ENCODE results near the gene KCTD5. TPM values are rescaled to one million over a fixed set of nuclear protein-coding genes. Genes with fewer than 3 reads are reported as not detected.
"Not testable (repeated sequence)": the region's sequence is repeated elsewhere in the genome, so short reads cannot be mapped to it uniquely, and the experiment has no call there.

The KCTD5 gene
- polyA plus RNA-seq, 1 donor (not counting 4 experiments of a cell fraction or from before 2014, with no cell fraction given) = 29.0 TPM

GRCh38 chr16:2692948-2693651 lies 10.8 kb downstream of the KCTD5 start:
- DNase-seq (ENCODE audit: low read depth, low spot score) (no peak), FAIRE-seq (no peak)
- Histone ChIP-seq H3K9me3 (ENCODE audit: control insufficient read depth, low read depth, low read length) (no peaks in the 10 kb centered on the region), H2AFZ (ENCODE audit: control insufficient read depth, low read length) (no peak overlapping the region), H3K27me3 (ENCODE audit: control insufficient read depth, extremely low read depth, insufficient read depth, low read length) (no peaks in the 10 kb centered on the region), H3K36me3 (ENCODE audit: control insufficient read depth in 2 of 2, extremely low read depth in 1 of 2, insufficient read depth in 2 of 2, low read length in 2 of 2) (peaks cover 16 to 23% of the 10 kb centered on the region in 2 experiments), H3K27ac (ENCODE audit: control insufficient read depth, insufficient read depth, low read length) (no peak overlapping the region), H3K4me3 (ENCODE audit: control insufficient read depth in 2 of 3, extremely low read depth in 1 of 3, insufficient read depth in 2 of 3, low read depth in 1 of 3, low read length in 3 of 3) (no peak overlapping the region), H3K4me1 (ENCODE audit: control insufficient read depth, extremely low read depth, insufficient read depth, low read length) (no peaks in the 10 kb centered on the region), H3K9ac (ENCODE audit: control insufficient read depth, extremely low read depth, insufficient read depth, low read length) (no peak overlapping the region), H3K4me2 (ENCODE audit: control insufficient read depth, extremely low read depth, insufficient read depth, low read depth, low read length) (no peak overlapping the region), H4K20me1 (ENCODE audit: control insufficient read depth, extremely low read depth, insufficient read depth, low read length) (peaks cover 6% of the 10 kb centered on the region), H3K9me1 (ENCODE audit: control insufficient read depth, extremely low read depth, insufficient read depth, low read length) (no peaks in the 10 kb centered on the region), H3K79me2 (ENCODE audit: control insufficient read depth, insufficient read depth, low read length) (peaks cover 39% of the 10 kb centered on the region)
- TF ChIP-seq EZH2 (IDR thresholded peaks at IDR 0.05; ENCODE audit: low read length) (no peak), CTCF (optimal IDR thresholded peaks at IDR 0.05 in 1 of 3, IDR thresholded peaks at IDR 0.05 in 1 of 3, conservative IDR thresholded peaks at IDR 0.05 in 1 of 3; ENCODE audit: extremely low read depth in 1 of 3, insufficient read depth in 2 of 3, low read length in 3 of 3) (no peak)
- dilution Hi-C loops (cut with MboI; ENCODE audit: extremely low pct_ligation_motif_present, low sequenced_read_pairs) = no loop called here

- H3K4me1 ChIP-seq (ENCODE audit: control insufficient read depth, extremely low read depth, insufficient read depth, low read length); H3K9ac ChIP-seq (ENCODE audit: control insufficient read depth, extremely low read depth, insufficient read depth, low read length); dilution Hi-C loops (cut with MboI; ENCODE audit: extremely low pct_ligation_motif_present, low sequenced_read_pairs); H3K9me1 ChIP-seq (ENCODE audit: control insufficient read depth, extremely low read depth, insufficient read depth, low read length); H3K9me3 ChIP-seq (ENCODE audit: control insufficient read depth, low read depth, low read length); H3K27me3 ChIP-seq (ENCODE audit: control insufficient read depth, extremely low read depth, insufficient read depth, low read length); H2AFZ ChIP-seq (ENCODE audit: control insufficient read depth, low read length); H4K20me1 ChIP-seq (ENCODE audit: control insufficient read depth, extremely low read depth, insufficient read depth, low read length); H3K27ac ChIP-seq (ENCODE audit: control insufficient read depth, insufficient read depth, low read length); H3K4me2 ChIP-seq (ENCODE audit: control insufficient read depth, extremely low read depth, insufficient read depth, low read depth, low read length); FAIRE-seq; DNase-seq (ENCODE audit: low read depth, low spot score); H3K4me3 ChIP-seq (ENCODE audit: control insufficient read depth in 2 of 3, extremely low read depth in 1 of 3, insufficient read depth in 2 of 3, low read depth in 1 of 3, low read length in 3 of 3): not testable (repeated sequence)
- H3K79me2 ChIP-seq (ENCODE audit: control insufficient read depth, insufficient read depth, low read length) = peaks cover 17% of the 10 kb centered on the region
- H3K36me3 ChIP-seq (ENCODE audit: control insufficient read depth in 2 of 2, extremely low read depth in 1 of 2, insufficient read depth in 2 of 2, low read length in 2 of 2) = peaks cover 20 to 35% of the 10 kb centered on the region in 2 experiments
Observed at GRCh38 chr16:2696601-2697250, 14.4 kb downstream of the KCTD5 start.

Measured in keratinocyte (primary cell).